Nephron (organoid): Measurements from ENCODE around the gene TNFSF11.
"Not testable (repeated sequence)": the region's sequence is repeated elsewhere in the genome, so short reads cannot be mapped to it uniquely, and the experiment has no call there.

Source experiments
- H3K27ac Mint-ChIP-seq, 3 experiments: 2 replicates each; pipeline ENCODE4 v1.8.0; 2020; ENCODE audit warnings: mixed read lengths in 3 of 3, mild to moderate bottlenecking in 2 of 3, moderate library complexity in 1 of 3
- H3K27me3 Mint-ChIP-seq: 2 replicates; pipeline ENCODE4 v1.8.0; 2021; ENCODE audit warnings: low read depth, mild to moderate bottlenecking, moderate library complexity, mixed read lengths
- H3K36me3 Mint-ChIP-seq: 2 replicates; pipeline ENCODE4 v1.8.0; 2020; ENCODE audit warnings: low read depth, mixed read lengths
- H3K4me1 Mint-ChIP-seq: 2 replicates; pipeline ENCODE4 v1.8.0; 2020; ENCODE audit warnings: mixed read lengths
- H3K4me3 Mint-ChIP-seq, 3 experiments: 2 replicates each; pipeline ENCODE4 v1.8.0; 2020; ENCODE audit warnings: mild to moderate bottlenecking in 3 of 3, mixed read lengths in 3 of 3, moderate library complexity in 2 of 3
- H3K9me3 Mint-ChIP-seq: 2 replicates; pipeline ENCODE4 v1.8.0; 2020; ENCODE audit warnings: mixed read lengths
- CTCF ChIP-seq, 3 experiments: fragments of 200-600 bp; sonication (generic); IDR thresholded peaks; one replicate each; pipeline ENCODE4 v1.5.0; 2021; ENCODE audit warnings: antibody characterized with exemption in 3 of 3; ENCODE audit not compliant: unreplicated experiment in 3 of 3

Gene TNFSF11

GRCh38 chr13:42551611-42552010 is 22.3 kb upstream of the TNFSF11 start:
- H3K36me3 Mint-ChIP-seq = no peaks in the 10 kb centered on the region
- peaks cover 6% of the 10 kb centered on the region for H3K4me1 Mint-ChIP-seq
- no peaks in the 10 kb centered on the region for H3K27me3 Mint-ChIP-seq
- no peak overlapping the region for H3K27ac Mint-ChIP-seq
- no peak for TF ChIP-seq CTCF (IDR thresholded peaks at IDR 0.05; ENCODE audit: unreplicated experiment in 3 of 3)
- H3K4me3 Mint-ChIP-seq = no peak overlapping the region
- no peaks in the 10 kb centered on the region for H3K9me3 Mint-ChIP-seq

GRCh38 chr13:42553098-42554046 is 20.6 kb upstream of the TNFSF11 start:
- H3K36me3 Mint-ChIP-seq = no peaks in the 10 kb centered on the region
- peaks cover 6% of the 10 kb centered on the region for H3K4me1 Mint-ChIP-seq
- H3K4me3 Mint-ChIP-seq = no peak overlapping the region
- no peaks in the 10 kb centered on the region for H3K27me3 Mint-ChIP-seq
- H3K9me3 Mint-ChIP-seq = no peaks in the 10 kb centered on the region
- no peak for TF ChIP-seq CTCF (IDR thresholded peaks at IDR 0.05; ENCODE audit: unreplicated experiment in 3 of 3)
- no peak overlapping the region for H3K27ac Mint-ChIP-seq

GRCh38 chr13:42559057-42559456 is 14.9 kb upstream of the TNFSF11 start:
- peaks cover 23% of the 10 kb centered on the region for H3K9me3 Mint-ChIP-seq
- no peaks in the 10 kb centered on the region for H3K4me1 Mint-ChIP-seq
- no peak overlapping the region for H3K27ac Mint-ChIP-seq
- no peak for TF ChIP-seq CTCF (IDR thresholded peaks at IDR 0.05; ENCODE audit: unreplicated experiment in 3 of 3)
- peaks cover 4% of the 10 kb centered on the region for H3K27me3 Mint-ChIP-seq
- H3K4me3 Mint-ChIP-seq = no peak overlapping the region
- H3K36me3 Mint-ChIP-seq = peaks cover 4% of the 10 kb centered on the region

- not testable (repeated sequence) for H3K4me3 Mint-ChIP-seq, H3K4me1 Mint-ChIP-seq
Measured at GRCh38 chr13:42559573-42560218, 14.3 kb upstream of the TNFSF11 start.

GRCh38 chr13:42560320-42560719 is 13.6 kb upstream of the TNFSF11 start:
- H3K36me3 Mint-ChIP-seq, H3K4me3 Mint-ChIP-seq, H3K27ac Mint-ChIP-seq, H3K27me3 Mint-ChIP-seq, H3K4me1 Mint-ChIP-seq: not testable (repeated sequence)
- H3K9me3 Mint-ChIP-seq = peaks cover 29% of the 10 kb centered on the region

More at GRCh38 chr13:42559573-42560218, 14.3 kb upstream of the TNFSF11 start:
- H3K36me3 Mint-ChIP-seq, H3K27ac Mint-ChIP-seq, H3K27me3 Mint-ChIP-seq: not testable (repeated sequence)
- H3K9me3 Mint-ChIP-seq = peaks cover 26% of the 10 kb centered on the region

GRCh38 chr13:42561752-42562467 is 12.0 kb upstream of the TNFSF11 start:
- Mint-ChIP-seq H3K4me1 (no peaks in the 10 kb centered on the region), H3K36me3 (peaks cover 4% of the 10 kb centered on the region), H3K9me3 (peaks cover 29% of the 10 kb centered on the region), H3K4me3 (no peak overlapping the region), H3K27ac (no peak overlapping the region), H3K27me3 (peaks cover 4% of the 10 kb centered on the region)
- no peak for TF ChIP-seq CTCF (IDR thresholded peaks at IDR 0.05; ENCODE audit: unreplicated experiment in 3 of 3)
